ENCODE data around the gene KRTAP21-1.
"Not testable (repeated sequence)": the region's sequence is repeated elsewhere in the genome, so short reads cannot be mapped to it uniquely, and the experiment has no call there.

The KRTAP21-1 gene

GRCh38 chr21:30755328-30755727 is at the start of gene KRTAP21-1:
Gene KRTAP21-1, minus strand, starts transcription at chr21:30755428. Its CDS starts 50 bp downstream, at chr21:30755378.
- DNase-seq (ENCODE audit: low read depth) = not testable (repeated sequence)

- no peak for DNase-seq (ENCODE audit: low read depth)
Observed at GRCh38 chr21:30800605-30801004, 45.4 kb upstream of the KRTAP21-1 start.

DNA sequence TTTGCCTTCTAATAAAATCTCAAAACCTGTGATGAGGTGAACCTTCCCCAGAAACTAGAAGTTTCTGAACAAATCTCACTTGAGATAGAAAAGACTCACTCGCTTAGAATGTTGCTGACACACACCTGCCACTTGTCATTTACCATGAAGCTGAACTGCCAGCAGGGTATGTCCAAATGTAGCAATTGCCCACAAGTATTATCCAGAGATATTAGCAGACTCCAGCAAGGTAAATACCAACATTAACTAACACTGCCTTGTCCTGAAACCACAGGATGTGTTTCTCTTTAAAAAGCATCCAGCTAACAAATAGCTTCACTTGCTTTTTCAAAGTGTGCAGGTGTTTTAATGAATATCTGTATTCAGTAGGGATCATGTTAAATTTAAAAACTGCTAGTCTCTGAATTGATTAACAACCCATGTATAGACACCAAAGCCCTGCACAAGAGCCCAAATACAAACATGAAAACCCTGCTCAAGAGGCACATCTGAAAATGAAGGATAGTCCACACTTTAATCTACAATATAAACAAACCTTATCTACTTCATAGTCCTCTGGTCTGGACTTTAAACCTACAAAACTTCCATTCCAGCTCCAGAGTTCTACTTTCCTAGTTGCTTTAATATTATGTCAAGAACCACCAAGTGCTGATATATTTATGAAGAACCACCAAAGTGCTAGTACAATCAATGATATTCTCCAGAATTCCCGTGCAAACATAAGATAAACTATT is 38.5 kb upstream of the KRTAP21-1 start:
- DNase-seq (ENCODE audit: low read depth) = no peak

- DNase-seq (ENCODE audit: low read depth) = no peak
Observed at GRCh38 chr21:30779249-30779648, 24.0 kb upstream of the KRTAP21-1 start.

GRCh38 chr21:30769724-30770431 is 14.7 kb upstream of the KRTAP21-1 start:
- no peak for DNase-seq (ENCODE audit: low read depth)

DNA sequence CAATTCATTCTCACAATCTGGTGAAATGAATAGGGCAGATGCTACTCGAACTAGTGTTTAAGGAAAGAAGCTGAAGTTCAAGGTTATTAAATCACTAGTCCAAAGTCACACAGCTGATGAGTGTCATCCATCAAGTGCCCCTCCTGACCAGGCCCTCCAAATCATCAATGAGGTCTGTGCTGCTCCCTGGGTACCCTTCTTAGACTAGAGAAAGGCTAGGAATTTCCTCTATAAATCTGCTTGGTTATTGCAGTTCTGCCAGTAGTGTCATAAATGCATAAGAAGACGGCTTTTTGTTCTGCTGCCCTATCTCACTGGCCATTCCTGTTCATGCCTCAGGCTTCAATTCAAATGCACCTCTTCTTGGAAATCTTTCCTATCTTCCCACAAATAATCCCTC is 5.5 kb upstream of the KRTAP21-1 start:
- DNase-seq (ENCODE audit: low read depth) = no peak

- DNase-seq (ENCODE audit: low read depth) = no peak
Observed at GRCh38 chr21:30758306-30758705, 3.1 kb upstream of the KRTAP21-1 start.

DNA sequence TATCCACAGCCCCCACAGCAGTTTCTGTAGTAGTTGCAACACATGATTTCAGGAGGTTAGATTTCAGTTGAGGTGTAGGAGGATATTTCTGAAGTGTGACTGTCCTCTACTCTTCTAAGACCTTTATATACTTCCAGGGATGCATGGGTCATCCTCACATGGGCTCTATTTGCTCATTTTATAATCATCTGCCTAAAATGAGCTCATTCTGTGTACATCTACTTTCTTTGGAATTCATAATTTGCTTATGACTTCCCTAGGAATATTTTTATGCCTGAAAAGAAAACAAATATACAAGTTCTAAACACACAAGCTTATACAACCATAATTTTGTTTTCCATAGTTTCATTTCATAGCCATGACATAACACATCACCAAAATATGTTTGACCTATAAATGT is 8.1 kb downstream of the KRTAP21-1 start, which contains the start of gene KRTAP21-2:
Gene KRTAP21-2, minus strand, starts transcription at position 101 of the 400 bp plus-strand sequence. Its CDS starts 57 bp downstream, at position 44.
- DNase-seq (ENCODE audit: low read depth) = no peak

DNA sequence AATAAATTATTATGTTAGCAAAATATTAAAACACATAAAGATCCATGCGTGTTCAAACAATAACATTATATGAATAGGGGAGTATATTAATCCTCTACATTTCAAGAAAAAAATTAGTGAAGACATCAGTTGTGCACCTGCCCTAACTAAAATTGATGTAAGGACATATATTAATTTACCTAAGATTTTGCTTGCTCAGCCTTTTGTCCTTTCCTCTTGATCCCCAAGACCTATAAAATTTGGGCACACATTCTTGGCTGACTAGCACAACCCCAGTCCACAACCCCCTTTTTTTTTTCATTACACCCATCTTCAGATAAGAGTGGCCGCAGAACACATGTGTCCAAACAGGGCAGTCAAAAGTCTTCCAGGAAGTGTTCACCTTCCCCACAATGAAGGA is 14.8 kb downstream of the KRTAP21-1 start:
- DNase-seq (ENCODE audit: low read depth) = no peak

GRCh38 chr21:30733026-30733425 is 22.2 kb downstream of the KRTAP21-1 start:
- DNase-seq (ENCODE audit: low read depth) = no peak

- no peak for DNase-seq (ENCODE audit: low read depth)
Observed at GRCh38 chr21:30726726-30727125, 28.5 kb downstream of the KRTAP21-1 start.

- no peak for DNase-seq (ENCODE audit: low read depth)
Observed at GRCh38 chr21:30719401-30719800, 35.8 kb downstream of the KRTAP21-1 start.

DNA sequence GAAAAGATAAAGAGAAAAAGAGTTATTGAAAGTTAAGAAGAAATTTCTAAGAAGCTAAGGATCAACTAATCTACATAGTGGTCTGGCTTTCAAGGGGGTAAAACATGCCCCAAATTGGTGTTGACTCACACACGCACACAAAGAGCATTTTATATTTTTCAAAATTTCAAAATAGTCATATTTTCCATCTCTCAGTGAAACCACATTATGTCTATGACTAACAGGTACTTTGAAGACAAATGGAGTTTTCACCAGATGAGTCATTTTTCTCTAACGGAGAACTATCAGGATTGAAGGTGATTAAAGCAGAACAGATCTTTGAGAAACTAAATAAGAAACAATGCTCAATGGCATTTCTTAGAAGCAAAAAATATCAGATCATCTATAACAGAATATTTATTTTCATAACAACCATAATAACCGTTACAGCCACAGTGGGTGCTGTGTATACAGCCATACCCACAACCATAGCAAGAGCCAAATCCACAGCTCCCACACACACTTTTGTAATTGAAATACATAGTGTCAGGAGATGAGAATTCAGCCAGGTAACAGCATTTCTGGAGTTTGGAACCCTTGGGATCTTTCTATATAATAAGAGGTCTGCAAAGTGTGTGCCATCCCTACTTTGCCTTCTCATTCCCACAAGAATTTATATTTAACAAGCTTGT is 36.9 kb downstream of the KRTAP21-1 start, which contains the start of gene KRTAP21-3:
Gene KRTAP21-3, minus strand, starts transcription at position 539 of the 671 bp plus-strand sequence. Its CDS starts 18 bp downstream, at position 521.
- DNase-seq (ENCODE audit: low read depth) = no peak

- no peak for DNase-seq (ENCODE audit: low read depth)
Observed at GRCh38 chr21:30717105-30717504, 38.1 kb downstream of the KRTAP21-1 start.

DNA sequence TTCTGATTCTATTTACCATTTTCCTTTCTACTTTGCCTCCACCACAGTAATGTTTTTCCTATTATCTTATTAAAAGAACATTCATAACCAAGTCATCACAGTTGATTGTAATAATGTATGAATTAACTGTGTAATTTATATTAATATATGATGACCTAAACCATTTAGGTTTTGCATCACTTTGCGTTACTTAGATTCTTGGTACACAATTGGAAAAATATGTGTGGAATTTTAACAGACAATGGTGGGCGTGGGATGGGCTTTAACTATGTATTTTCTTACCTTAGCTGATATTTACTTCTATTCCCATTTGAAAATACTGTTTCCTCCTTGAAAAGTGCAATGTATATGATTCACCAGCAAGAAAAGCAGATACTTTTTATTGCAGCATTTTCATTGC is 40.3 kb downstream of the KRTAP21-1 start:
- no peak for DNase-seq (ENCODE audit: low read depth)

DNA sequence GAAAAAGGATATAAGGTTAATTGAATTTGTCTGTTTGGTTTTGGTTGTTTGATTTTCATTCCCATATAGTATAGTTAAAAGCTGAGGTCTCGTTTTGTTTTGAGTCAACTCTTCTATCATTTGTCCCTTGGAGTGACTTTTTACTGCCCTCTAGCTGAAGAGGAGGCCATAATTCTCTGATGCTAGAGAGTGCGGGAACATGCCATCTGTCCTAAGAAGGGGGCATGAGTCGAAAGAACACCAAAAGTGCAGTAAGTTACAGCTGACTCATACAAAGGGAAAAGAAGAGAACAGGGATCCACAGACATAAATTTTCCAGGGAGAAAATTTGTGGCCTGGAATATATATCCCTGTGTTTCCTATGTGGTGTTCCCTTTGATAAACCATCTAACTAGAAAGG is 40.8 kb downstream of the KRTAP21-1 start:
- DNase-seq (ENCODE audit: low read depth) = no peak

GRCh38 chr21:30713766-30714165 is 41.5 kb downstream of the KRTAP21-1 start:
- no peak for DNase-seq (ENCODE audit: low read depth)

DNA sequence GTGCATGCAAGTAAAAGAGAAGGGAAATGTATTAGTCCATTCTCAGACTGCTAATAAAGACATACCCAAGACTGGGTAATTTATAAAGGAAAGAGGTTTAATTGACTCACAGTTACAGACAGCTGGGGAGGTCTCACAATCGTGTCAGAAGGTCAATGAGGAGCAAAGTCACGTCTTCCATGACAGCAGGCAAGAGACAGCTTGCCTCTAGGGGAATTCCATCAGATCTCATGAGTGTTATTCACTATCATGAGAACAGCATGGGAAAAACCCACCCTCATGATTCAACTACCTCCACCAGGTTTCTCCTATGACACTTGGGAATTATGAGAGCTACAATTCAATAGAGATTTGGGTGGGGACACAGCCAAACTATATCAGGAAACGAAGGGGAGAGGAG is 44.7 kb downstream of the KRTAP21-1 start:
- DNase-seq (ENCODE audit: low read depth) = no peak

DNA sequence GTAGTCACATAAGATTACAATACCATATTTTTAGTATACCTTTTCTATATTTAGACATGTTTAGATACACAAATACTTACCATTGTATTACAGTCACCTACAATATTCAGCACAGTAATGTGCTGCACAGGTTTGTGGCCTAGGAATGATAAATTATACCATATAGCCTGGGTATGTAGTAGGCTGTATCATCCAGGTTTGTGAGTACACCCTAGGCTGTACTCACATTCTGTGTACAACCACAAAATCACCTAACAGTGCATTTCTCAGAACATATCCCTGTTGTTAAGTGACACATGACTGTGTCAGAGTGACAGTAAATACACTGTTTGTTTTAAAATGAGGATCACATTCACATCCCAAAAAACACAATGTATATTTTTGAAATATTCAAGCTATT is 47.8 kb downstream of the KRTAP21-1 start:
- DNase-seq (ENCODE audit: low read depth) = no peak

All from activated T-cell treated with anti-CD3 and anti-CD28 coated beads for 1 hour (primary cell).